UCSD-AML1 (cell line): ENCODE data around the gene EIF4EBP2.

Experiments used
- DNase-seq: peaks from one replicate; lab custom pipeline; 2025; ENCODE audit not compliant: unreplicated experiment; lab: John Stamatoyannopoulos, UW

Gene EIF4EBP2

DNA sequence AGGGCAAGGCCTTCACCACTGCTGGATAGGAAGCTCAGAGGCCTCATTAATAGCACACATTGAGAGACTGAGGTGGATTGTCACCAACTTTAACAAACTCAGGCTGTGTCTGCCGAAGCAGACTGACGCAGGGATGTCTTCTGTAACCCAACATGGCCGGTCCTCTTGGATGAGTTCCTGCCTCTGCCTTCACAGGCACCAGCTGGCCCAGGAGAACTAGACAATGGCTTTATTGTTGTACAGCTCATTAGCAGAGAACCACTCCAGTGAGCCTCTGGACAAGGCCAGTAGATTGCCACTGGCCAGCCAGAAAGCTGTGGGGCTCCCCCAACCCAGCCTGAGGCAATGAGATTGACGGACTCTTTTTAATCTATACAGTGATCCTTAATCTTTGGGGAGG lies 28.2 kb downstream of the EIF4EBP2 start:
- DNase-seq, result no peak

DNA sequence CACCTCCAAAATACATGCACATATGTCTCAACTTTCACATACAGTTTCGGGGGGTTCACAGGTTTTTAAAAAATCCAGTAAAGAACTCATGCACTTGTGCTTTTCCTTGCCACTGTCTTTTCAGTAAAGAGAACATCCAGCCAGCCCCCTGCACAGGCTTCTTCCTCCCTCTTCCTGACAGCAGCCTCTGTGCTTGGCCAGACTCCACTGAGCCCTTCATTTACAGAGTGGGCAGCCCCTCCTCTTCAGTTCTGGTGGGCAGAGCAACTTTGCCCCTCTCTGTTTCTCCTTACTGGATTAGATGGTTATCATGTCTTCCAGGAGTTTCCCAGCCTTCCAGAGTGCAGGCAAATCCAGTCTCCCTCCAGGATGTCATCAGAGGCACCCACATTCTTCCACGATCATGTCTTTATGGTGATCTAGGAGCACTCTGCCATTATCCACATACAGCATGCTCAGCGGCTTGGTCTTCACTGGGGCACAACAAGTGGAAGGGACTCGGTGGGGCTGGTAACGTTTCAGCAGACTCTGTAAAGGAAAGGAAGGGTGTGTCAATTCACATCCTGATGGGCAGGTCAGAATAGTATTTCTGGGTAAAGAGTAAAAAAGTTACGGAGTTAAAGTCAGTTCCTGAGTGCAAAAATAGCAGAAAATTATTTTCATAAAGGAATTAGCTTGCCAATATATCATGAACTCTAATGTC lies 28.8 kb downstream of the EIF4EBP2 start:
- DNase-seq, result no peak

DNA sequence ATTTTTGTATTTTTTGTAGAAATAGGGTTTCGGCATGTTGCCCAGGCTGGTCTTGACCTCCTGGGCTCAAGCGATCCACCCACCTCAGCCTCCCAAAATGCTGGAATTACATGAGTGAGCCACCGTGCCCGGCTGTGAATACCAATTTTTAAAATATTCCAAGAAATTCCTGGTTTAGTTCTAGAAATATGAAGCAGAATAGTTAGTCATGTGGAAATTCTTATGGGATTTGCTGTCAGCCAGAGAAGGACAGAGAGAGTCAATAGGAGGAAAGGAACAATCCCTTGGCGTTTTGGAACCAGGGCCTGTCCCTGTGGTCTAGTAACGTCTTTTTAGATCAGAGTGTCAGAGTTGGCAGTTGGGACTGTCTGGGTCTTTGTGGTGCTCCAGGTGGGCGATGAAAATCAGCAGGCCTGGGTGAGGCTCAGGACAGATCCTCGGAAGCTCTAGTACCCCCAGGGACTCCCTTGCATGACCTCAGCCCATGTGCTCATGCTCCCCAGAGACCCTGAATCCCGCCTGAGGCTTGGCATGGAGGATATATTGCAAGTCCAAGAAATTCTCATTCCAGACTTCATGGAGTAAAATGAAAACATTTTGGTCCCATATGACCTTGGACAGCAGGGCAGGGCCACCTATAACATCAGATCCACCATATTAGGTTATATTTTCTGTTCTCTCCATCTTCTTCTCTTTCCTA lies 29.8 kb downstream of the EIF4EBP2 start:
- no peak for DNase-seq

DNA sequence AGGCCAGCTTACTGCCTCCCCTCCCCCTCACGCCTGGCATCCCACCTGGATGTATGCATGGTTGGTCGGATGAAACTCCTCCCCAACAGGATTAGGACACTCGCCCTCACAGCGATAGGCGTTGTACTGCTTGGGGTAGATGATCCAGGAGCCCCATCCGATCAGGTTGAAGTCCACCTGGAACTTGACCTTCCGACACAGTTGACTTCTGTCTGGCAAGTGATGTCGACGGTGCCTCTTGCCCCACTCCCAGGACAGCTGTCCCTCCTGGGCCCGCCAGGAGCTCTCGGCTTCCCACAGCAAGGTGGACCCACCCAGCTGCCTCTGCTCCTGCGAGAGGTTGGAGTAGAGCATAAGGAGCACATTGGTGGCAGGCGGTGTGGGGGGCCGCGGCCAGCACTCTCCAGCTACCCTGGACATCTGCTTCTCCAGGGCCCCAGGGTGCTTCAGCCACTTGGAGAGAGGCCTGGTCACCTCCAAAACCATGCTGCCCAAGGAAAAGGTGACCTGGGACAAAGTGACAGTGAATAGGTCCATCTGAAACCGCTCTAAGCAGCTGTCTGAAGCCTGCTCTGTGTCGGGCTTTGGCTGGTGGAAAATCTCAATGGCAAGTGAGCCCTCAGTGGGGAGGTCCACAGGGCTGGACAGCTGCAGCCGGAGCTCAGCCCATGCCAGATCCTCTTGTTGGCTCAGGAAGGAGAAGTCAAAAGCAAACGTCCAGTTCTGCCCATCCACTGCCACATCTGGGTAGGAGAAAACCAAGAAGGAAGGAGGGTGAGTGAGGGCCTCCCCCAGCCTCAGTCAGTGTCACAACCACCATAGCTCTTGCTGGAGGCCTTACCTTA lies 31.5 kb downstream of the EIF4EBP2 start:
- no peak for DNase-seq

DNA sequence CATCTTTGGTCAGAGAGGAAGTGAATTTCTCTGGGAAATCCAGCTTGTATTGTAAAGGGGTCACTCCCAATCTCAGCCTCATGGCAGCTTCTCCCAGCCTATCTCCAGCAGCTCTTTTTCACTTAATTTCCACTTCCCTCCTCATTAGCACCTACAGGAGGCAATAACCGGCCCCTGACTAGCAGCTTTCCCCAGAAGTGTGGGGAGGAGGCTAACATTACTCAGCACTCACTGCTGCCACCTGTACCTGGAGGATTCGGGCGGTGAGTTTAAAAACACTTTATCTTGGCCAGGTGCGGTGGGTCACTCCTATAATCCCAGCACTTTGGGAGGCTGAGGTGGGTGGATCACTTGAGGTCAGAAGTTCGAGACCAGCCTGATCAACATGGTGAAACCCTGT lies 33.8 kb downstream of the EIF4EBP2 start:
- DNase-seq, result no peak

DNA sequence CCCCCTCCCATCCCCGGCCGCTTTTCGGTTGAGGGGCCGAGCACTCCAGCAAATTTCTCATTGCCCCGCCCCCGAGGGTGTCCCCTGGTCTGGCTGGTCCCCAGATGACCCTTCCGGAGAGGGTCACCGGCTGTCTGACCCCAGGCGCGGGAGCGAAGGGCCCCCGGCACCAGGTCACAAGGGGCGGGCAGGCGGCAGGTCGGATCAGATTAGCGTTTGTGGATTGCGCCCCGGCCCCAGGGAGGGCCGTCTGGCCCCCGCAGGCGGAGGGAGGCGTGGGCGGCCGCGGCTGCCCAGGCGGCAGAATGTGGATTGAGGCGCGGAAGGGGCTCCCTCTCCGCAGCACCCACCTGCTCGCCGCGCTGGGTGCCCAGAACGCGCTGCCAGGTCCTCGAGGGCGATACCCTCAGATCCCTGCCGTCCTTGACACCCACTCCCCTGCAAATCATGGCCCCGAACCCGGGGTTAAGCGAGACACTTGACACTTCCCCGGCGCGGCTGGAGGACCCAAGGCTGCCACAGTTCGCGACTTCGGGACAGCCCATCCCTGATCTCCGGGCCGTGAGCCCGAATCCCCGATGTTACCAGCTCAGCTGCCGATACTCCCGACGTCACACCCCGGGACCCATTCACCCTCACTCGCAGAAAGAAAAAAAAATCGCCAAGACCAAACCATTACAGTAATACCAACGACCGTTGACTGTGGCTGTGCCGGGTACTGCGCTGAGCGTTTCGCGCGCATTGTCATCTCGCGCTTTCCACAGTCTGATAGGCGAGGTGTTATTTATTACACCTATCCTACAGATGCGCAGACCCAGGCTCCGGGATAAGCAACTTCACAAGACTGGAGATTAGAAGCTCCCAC lies 36.6 kb downstream of the EIF4EBP2 start:
- no peak for DNase-seq

DNA sequence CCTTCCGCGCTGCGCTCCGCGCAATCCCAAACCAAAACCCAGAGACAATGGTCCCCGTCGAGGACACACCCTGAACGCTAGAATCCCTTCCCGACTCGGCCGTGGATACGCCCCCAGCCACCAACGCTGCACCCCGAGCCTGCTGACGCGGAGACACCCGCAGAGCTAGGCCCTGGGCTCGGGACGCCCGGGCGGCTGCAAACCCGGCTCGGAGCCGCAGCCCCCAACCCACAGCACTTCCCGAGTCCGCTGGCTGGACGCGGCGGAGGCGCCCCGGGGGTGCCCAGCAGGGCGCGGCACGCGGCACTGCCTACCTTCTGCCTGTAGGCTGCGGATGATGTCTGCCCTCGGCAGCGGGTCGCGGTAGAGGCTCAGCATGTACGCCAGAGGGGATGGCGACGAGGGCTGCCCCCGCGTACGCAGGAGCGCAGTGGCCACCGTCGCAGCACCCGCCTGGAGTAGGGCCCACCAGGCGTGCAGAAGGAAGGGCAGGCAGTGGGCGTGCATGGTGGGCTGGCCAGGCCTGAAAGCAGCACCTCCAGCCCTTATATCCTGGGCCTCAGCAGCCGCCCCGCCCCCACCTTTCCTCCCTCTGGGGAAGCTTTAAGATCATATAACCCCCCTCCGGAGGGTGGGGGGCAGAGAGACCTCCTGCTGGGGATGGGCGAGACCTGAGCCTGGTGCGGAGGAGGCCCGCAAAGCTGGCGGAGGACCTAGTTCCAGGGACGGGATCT lies 37.4 kb downstream of the EIF4EBP2 start, which contains the start of gene NODAL:
TSS of gene NODAL (minus strand) at position 521 of the 734 bp plus-strand sequence. CDS start at position 507, 14 bp downstream.
- no peak for DNase-seq

- DNase-seq, result no peak
Observed at GRCh38 chr10:70441895-70442309, 38.0 kb downstream of the EIF4EBP2 start.

- no peak for DNase-seq
Observed at GRCh38 chr10:70442332-70442988, 38.5 kb downstream of the EIF4EBP2 start.

DNA sequence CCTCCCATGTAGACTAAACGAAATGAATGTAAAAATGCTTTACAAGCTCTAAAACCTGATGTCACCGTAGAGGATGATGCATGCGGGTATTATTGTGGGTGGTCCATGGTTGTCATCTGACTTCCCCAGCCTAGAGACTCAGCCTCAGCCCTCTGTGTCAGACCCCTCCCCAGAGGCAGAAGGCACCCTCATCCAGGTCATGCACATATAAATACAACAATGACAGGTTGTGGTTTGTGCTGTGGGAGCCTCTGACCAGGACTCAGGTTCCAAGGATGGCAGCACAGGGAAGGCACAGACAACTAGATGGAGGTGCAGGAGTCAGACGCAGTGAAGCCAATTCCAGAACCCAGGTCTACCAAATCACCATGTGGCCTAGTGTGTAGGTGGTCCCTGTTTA lies 40.8 kb downstream of the EIF4EBP2 start:
- no peak for DNase-seq

- no peak for DNase-seq
Observed at GRCh38 chr10:70445718-70446657, 42.0 kb downstream of the EIF4EBP2 start.

DNA sequence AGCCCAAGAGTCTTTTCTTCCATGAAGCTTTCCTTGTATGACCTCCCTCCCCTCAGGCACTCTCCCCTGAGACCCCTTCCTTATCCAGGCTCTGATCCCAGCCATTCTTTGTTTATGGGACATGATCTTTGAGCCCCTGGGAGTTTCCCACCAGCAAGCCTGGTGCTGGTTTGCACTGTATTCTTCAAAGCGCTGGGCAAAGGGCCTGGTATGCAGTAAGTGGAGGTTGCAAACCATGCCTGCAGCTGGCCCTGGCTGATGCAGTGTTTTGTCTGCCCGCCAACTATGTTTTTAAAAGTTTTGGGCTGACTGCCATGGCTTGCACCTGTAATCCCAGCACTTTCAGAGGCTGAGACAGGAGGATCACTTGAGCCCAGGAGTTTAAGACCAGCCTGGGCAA lies 44.3 kb downstream of the EIF4EBP2 start:
- DNase-seq, result no peak

GRCh38 chr10:70455213-70455630 lies 51.3 kb downstream of the EIF4EBP2 start:
- no peak for DNase-seq

DNA sequence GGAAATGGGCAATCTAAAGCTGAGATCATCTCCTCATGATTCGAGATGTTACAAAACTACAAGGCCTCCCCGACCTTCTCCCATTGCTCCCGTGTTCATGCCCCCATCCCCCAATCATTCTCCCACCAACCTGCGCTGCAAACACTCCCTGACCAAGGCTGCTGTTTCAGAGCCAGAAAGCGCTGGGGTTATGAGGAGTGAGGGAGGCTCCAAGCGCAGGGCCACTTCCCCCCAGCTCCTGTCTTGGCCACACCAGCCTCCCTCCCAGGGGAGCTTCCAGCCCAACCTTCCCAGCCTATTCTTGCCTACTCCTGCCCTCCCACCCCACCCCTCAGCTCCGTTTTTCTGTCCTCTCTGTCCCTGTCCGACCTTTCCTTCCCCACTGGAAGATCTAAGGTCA lies 52.2 kb downstream of the EIF4EBP2 start:
- DNase-seq, result no peak

- no peak for DNase-seq
Observed at GRCh38 chr10:70457759-70458305, 53.9 kb downstream of the EIF4EBP2 start.

- no peak for DNase-seq
Observed at GRCh38 chr10:70458329-70459060, 54.5 kb downstream of the EIF4EBP2 start.

DNA sequence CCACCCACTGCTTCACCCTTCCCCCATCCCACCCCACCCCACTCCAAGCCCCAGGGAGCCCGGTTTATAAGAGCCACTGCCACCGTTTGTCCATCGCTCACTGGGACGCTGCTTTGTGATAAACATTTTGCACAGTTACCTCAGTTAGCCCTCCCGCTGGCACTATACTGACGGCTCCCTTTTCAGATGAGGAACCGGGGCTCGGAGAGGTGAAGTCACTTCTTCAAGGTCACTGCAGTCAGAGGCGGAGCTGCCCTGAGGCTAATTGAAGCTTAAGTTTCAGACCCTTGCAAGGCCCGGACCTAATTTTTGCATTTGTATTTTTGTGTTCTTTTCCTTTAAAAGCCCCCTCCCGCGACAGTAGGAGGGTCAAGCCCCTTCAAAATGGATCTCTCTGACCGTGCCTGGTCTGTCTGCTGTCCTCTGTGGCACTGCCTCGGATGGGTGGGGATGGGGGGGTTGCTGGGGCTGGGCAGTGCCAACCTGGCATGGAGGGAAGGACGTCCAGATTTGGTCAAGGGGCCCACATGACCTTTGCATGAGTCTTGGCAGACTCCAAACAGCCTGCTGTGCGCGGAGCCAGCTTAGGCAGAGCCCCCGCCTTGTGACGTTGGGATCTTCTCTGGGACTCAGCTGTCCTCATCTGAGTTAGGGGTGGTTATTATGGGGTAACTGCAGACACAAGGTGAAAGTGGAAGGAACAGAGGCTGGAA lies 55.3 kb downstream of the EIF4EBP2 start:
- no peak for DNase-seq
